Measurements from ENCODE around the gene HES5.

The HES5 gene

GRCh38 chr1:2540816-2541492, 10.9 kb upstream of the HES5 start:
- H3K4me3 ChIP-seq (ENCODE audit: low read depth in 1 of 5, low read length in 5 of 5), result no peak overlapping the region
- H3K27ac ChIP-seq (ENCODE audit: low read depth, low read length), result no peak overlapping the region
- no peak overlapping the region for H3K9ac ChIP-seq (ENCODE audit: low read length in 5 of 5)
- H3K27me3 ChIP-seq (ENCODE audit: control insufficient read depth in 5 of 5, insufficient read depth in 4 of 5, low read length in 5 of 5), result peaks cover 22 to 50% (median 34%) of the 10 kb centered on the region in 5 donors
- H3K36me3 ChIP-seq (ENCODE audit: control insufficient read depth in 5 of 5, insufficient read depth in 5 of 5, low read length in 5 of 5), result no peaks in the 10 kb centered on the region
- peaks cover 1 to 35% (median 18%) of the 10 kb centered on the region in 5 donors for H3K4me1 ChIP-seq (ENCODE audit: control insufficient read depth in 5 of 5, insufficient read depth in 5 of 5, low read length in 5 of 5)
- no peaks in the 10 kb centered on the region for H3K9me3 ChIP-seq (ENCODE audit: control insufficient read depth in 5 of 5, low read length in 5 of 5)

GRCh38 chr1:2539312-2539907, 9.3 kb upstream of the HES5 start:
- Histone ChIP-seq H3K9ac (ENCODE audit: low read length in 5 of 5) (no peak overlapping the region), H3K4me1 (ENCODE audit: control insufficient read depth in 5 of 5, insufficient read depth in 5 of 5, low read length in 5 of 5) (peaks cover 0 to 28% (median 8%) of the 10 kb centered on the region in 5 donors), H3K27ac (ENCODE audit: low read depth, low read length) (no peak overlapping the region), H3K27me3 (ENCODE audit: control insufficient read depth in 5 of 5, insufficient read depth in 4 of 5, low read length in 5 of 5) (peaks cover 28 to 58% (median 40%) of the 10 kb centered on the region in 5 donors), H3K4me3 (ENCODE audit: low read depth in 1 of 5, low read length in 5 of 5) (no peak overlapping the region), H3K9me3 (ENCODE audit: control insufficient read depth in 5 of 5, low read length in 5 of 5) (no peaks in the 10 kb centered on the region), H3K36me3 (ENCODE audit: control insufficient read depth in 5 of 5, insufficient read depth in 5 of 5, low read length in 5 of 5) (no peaks in the 10 kb centered on the region)

GRCh38 chr1:2538872-2539271, 8.8 kb upstream of the HES5 start:
- Histone ChIP-seq H3K4me3 (ENCODE audit: low read depth in 1 of 5, low read length in 5 of 5) (no peak overlapping the region), H3K9ac (ENCODE audit: low read length in 5 of 5) (no peak overlapping the region), H3K27me3 (ENCODE audit: control insufficient read depth in 5 of 5, insufficient read depth in 4 of 5, low read length in 5 of 5) (peaks cover 23 to 60% (median 35%) of the 10 kb centered on the region in 5 donors), H3K9me3 (ENCODE audit: control insufficient read depth in 5 of 5, low read length in 5 of 5) (no peaks in the 10 kb centered on the region), H3K27ac (ENCODE audit: low read depth, low read length) (no peak overlapping the region), H3K36me3 (ENCODE audit: control insufficient read depth in 5 of 5, insufficient read depth in 5 of 5, low read length in 5 of 5) (no peaks in the 10 kb centered on the region), H3K4me1 (ENCODE audit: control insufficient read depth in 5 of 5, insufficient read depth in 5 of 5, low read length in 5 of 5) (peaks cover 0 to 25% (median 2%) of the 10 kb centered on the region in 5 donors)

GRCh38 chr1:2538376-2538775, 8.3 kb upstream of the HES5 start:
- Histone ChIP-seq H3K27ac (ENCODE audit: low read depth, low read length) (no peak overlapping the region), H3K36me3 (ENCODE audit: control insufficient read depth in 5 of 5, insufficient read depth in 5 of 5, low read length in 5 of 5) (no peaks in the 10 kb centered on the region), H3K4me3 (ENCODE audit: low read depth in 1 of 5, low read length in 5 of 5) (no peak overlapping the region), H3K9me3 (ENCODE audit: control insufficient read depth in 5 of 5, low read length in 5 of 5) (no peaks in the 10 kb centered on the region), H3K4me1 (ENCODE audit: control insufficient read depth in 5 of 5, insufficient read depth in 5 of 5, low read length in 5 of 5) (peaks cover 0 to 21% (median 0%) of the 10 kb centered on the region in 5 donors), H3K9ac (ENCODE audit: low read length in 5 of 5) (no peak overlapping the region), H3K27me3 (ENCODE audit: control insufficient read depth in 5 of 5, insufficient read depth in 4 of 5, low read length in 5 of 5) (peaks cover 23 to 60% (median 37%) of the 10 kb centered on the region in 5 donors)

GRCh38 chr1:2537784-2538115, 7.7 kb upstream of the HES5 start:
- Histone ChIP-seq H3K4me1 (ENCODE audit: control insufficient read depth in 5 of 5, insufficient read depth in 5 of 5, low read length in 5 of 5) (peaks cover 0 to 19% (median 0%) of the 10 kb centered on the region in 5 donors), H3K27ac (ENCODE audit: low read depth, low read length) (no peak overlapping the region), H3K4me3 (ENCODE audit: low read depth in 1 of 5, low read length in 5 of 5) (no peak overlapping the region), H3K9ac (ENCODE audit: low read length in 5 of 5) (no peak overlapping the region), H3K36me3 (ENCODE audit: control insufficient read depth in 5 of 5, insufficient read depth in 5 of 5, low read length in 5 of 5) (no peaks in the 10 kb centered on the region), H3K27me3 (ENCODE audit: control insufficient read depth in 5 of 5, insufficient read depth in 4 of 5, low read length in 5 of 5) (peaks cover 22 to 65% (median 43%) of the 10 kb centered on the region in 5 donors), H3K9me3 (ENCODE audit: control insufficient read depth in 5 of 5, low read length in 5 of 5) (no peaks in the 10 kb centered on the region)

GRCh38 chr1:2535981-2536380, 5.9 kb upstream of the HES5 start:
- peaks cover 0 to 14% (median 2%) of the 10 kb centered on the region in 5 donors for H3K4me1 ChIP-seq (ENCODE audit: control insufficient read depth in 5 of 5, insufficient read depth in 5 of 5, low read length in 5 of 5)

GRCh38 chr1:2535455-2535854, 5.4 kb upstream of the HES5 start:
- Histone ChIP-seq H3K4me1 (ENCODE audit: control insufficient read depth in 5 of 5, insufficient read depth in 5 of 5, low read length in 5 of 5) (peaks cover 0 to 19% (median 7%) of the 10 kb centered on the region in 5 donors), H3K9ac (ENCODE audit: low read length in 5 of 5) (no peak overlapping the region), H3K4me3 (ENCODE audit: low read depth in 1 of 5, low read length in 5 of 5) (no peak overlapping the region), H3K27ac (ENCODE audit: low read depth, low read length) (no peak overlapping the region), H3K36me3 (ENCODE audit: control insufficient read depth in 5 of 5, insufficient read depth in 5 of 5, low read length in 5 of 5) (no peaks in the 10 kb centered on the region), H3K27me3 (ENCODE audit: control insufficient read depth in 5 of 5, insufficient read depth in 4 of 5, low read length in 5 of 5) (peaks cover 35 to 75% (median 60%) of the 10 kb centered on the region in 5 donors), H3K9me3 (ENCODE audit: control insufficient read depth in 5 of 5, low read length in 5 of 5) (no peaks in the 10 kb centered on the region)

More at GRCh38 chr1:2535981-2536380, 5.9 kb upstream of the HES5 start:
- Histone ChIP-seq H3K4me3 (ENCODE audit: low read depth in 1 of 5, low read length in 5 of 5) (no peak overlapping the region), H3K27ac (ENCODE audit: low read depth, low read length) (no peak overlapping the region), H3K36me3 (ENCODE audit: control insufficient read depth in 5 of 5, insufficient read depth in 5 of 5, low read length in 5 of 5) (no peaks in the 10 kb centered on the region), H3K9ac (ENCODE audit: low read length in 5 of 5) (no peak overlapping the region), H3K27me3 (ENCODE audit: control insufficient read depth in 5 of 5, insufficient read depth in 4 of 5, low read length in 5 of 5) (peaks cover 30 to 70% (median 55%) of the 10 kb centered on the region in 5 donors), H3K9me3 (ENCODE audit: control insufficient read depth in 5 of 5, low read length in 5 of 5) (no peaks in the 10 kb centered on the region)

- no peaks in the 10 kb centered on the region for H3K9me3 ChIP-seq (ENCODE audit: control insufficient read depth in 5 of 5, low read length in 5 of 5)
- no peak overlapping the region for H3K9ac ChIP-seq (ENCODE audit: low read length in 5 of 5)
- no peak overlapping the region for H3K4me3 ChIP-seq (ENCODE audit: low read depth in 1 of 5, low read length in 5 of 5)
- peaks cover 0 to 24% (median 9%) of the 10 kb centered on the region in 5 donors for H3K4me1 ChIP-seq (ENCODE audit: control insufficient read depth in 5 of 5, insufficient read depth in 5 of 5, low read length in 5 of 5)
- no peaks in the 10 kb centered on the region for H3K36me3 ChIP-seq (ENCODE audit: control insufficient read depth in 5 of 5, insufficient read depth in 5 of 5, low read length in 5 of 5)
- peaks cover 35 to 72% (median 60%) of the 10 kb centered on the region in 5 donors for H3K27me3 ChIP-seq (ENCODE audit: control insufficient read depth in 5 of 5, insufficient read depth in 4 of 5, low read length in 5 of 5)
- no peak overlapping the region for H3K27ac ChIP-seq (ENCODE audit: low read depth, low read length)
Observed at GRCh38 chr1:2534687-2535441, 4.8 kb upstream of the HES5 start.

GRCh38 chr1:2534315-2534686, 4.2 kb upstream of the HES5 start:
- H3K27me3 ChIP-seq (ENCODE audit: control insufficient read depth in 5 of 5, insufficient read depth in 4 of 5, low read length in 5 of 5), result peaks cover 35 to 74% (median 55%) of the 10 kb centered on the region in 5 donors

GRCh38 chr1:2533365-2533764, 3.3 kb upstream of the HES5 start:
- H3K36me3 ChIP-seq (ENCODE audit: control insufficient read depth in 5 of 5, insufficient read depth in 5 of 5, low read length in 5 of 5), result no peaks in the 10 kb centered on the region
- peaks cover 29 to 69% (median 53%) of the 10 kb centered on the region in 5 donors for H3K27me3 ChIP-seq (ENCODE audit: control insufficient read depth in 5 of 5, insufficient read depth in 4 of 5, low read length in 5 of 5)
- peaks cover 0 to 38% (median 20%) of the 10 kb centered on the region in 5 donors for H3K4me1 ChIP-seq (ENCODE audit: control insufficient read depth in 5 of 5, insufficient read depth in 5 of 5, low read length in 5 of 5)
- no peak overlapping the region for H3K9ac ChIP-seq (ENCODE audit: low read length in 5 of 5)
- H3K9me3 ChIP-seq (ENCODE audit: control insufficient read depth in 5 of 5, low read length in 5 of 5), result no peaks in the 10 kb centered on the region
- H3K4me3 ChIP-seq (ENCODE audit: low read depth in 1 of 5, low read length in 5 of 5), result no peak overlapping the region
- no peak overlapping the region for H3K27ac ChIP-seq (ENCODE audit: low read depth, low read length)

More at GRCh38 chr1:2534315-2534686, 4.2 kb upstream of the HES5 start:
- Histone ChIP-seq H3K4me1 (ENCODE audit: control insufficient read depth in 5 of 5, insufficient read depth in 5 of 5, low read length in 5 of 5) (peaks cover 0 to 29% (median 11%) of the 10 kb centered on the region in 5 donors), H3K9me3 (ENCODE audit: control insufficient read depth in 5 of 5, low read length in 5 of 5) (no peaks in the 10 kb centered on the region), H3K27ac (ENCODE audit: low read depth, low read length) (no peak overlapping the region), H3K4me3 (ENCODE audit: low read depth in 1 of 5, low read length in 5 of 5) (no peak overlapping the region), H3K9ac (ENCODE audit: low read length in 5 of 5) (no peak overlapping the region), H3K36me3 (ENCODE audit: control insufficient read depth in 5 of 5, insufficient read depth in 5 of 5, low read length in 5 of 5) (no peaks in the 10 kb centered on the region)
